HG03060 (cell line): Measurements from ENCODE around the gene FURIN.

Source experiments
- ATAC-seq: cut with Tn5 transposase; IDR thresholded peaks from one replicate; pipeline ENCODE4 v1.9.1; 2021; ENCODE audit warnings: low read depth, moderate number of reproducible peaks; ENCODE audit not compliant: unreplicated experiment

Gene FURIN

DNA sequence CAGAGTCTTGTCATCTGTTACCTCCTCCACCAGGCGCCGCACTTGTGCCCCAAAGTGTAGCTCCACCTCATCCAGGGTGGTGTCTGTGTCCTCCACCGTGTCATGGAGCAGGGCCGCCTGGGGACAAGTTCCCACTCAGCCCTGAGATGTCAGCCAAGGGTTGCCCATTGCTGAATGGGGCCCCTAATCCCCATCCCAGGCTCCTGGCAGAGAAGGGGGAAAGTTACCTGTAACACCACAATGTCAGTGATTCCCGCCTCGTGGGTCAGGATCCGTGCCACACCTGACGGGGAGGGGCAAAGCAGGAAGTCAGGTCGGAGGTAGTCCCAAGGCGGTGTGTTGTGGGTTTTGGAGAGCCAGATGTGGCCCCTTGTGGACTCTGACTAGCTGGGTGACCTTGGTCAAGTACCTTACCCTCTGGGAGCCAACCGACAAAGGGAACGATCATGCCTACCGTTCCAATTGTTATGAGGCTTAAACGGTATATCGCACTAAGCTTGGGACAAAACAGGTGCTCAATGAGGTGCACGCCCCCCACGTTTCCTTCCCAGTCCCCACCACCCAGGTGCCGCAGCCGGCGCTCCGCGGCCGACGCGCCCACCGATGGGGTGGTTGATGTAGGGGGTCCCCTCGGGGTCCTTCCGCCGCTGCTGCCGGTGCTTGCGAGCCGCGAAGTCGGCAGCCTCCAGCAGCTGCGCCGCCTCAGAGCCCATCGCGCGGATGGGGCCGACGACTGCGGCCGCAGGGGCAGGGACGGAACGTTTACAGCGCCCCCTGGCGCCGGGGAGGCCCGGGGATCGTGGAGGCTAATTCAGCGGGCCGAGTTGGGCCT, 63.7 kb downstream of the FURIN start, which contains the start of gene HDDC3:
Gene HDDC3, minus strand, starts transcription at position 722 of the 832 bp plus-strand sequence. Its CDS starts 9 bp downstream, at position 713.
- peak; percentile 30 for ATAC-seq

DNA sequence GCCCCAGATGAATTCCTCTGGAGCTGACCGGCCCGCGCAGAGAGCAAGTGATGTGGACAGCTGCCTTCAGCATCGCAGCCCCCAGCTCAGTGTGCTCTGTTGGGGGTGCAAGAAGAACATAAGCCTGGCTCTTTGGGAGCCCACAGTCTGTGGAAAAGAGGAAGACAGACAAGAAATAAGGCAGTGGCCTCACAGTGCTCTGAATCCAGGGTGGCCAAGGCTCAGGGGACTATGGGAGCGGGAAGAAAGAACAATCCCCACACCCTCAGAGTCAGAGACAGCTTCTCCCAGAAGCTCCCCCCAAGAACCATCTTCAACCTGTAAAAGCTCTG, 64.2 kb downstream of the FURIN start:
- no peak for ATAC-seq
